Measurements from ENCODE around the gene PPARA.

The PPARA gene

DNA sequence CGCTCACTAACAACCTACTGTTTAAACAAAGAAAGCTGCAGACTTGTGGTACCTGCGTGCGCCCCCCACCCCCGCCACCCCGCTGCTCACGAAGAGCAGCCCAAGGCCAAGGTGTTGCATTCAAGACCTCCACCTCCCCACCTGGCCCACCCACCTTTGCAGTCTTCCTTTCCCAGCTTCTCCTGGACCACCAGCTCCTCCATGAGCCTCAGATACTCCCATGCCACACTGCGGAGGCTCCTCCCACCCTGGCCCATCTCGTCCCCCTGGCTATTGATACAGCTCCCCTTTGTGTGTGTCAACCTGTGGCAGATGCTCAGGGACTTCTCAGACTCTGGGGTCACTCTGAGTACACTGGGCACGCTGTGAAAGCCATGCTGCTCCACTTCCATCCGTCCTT lies 95.9 kb downstream of the PPARA start:
- H3K27ac ChIP-seq = no peak overlapping the region
- TF ChIP-seq, protein P1, sequence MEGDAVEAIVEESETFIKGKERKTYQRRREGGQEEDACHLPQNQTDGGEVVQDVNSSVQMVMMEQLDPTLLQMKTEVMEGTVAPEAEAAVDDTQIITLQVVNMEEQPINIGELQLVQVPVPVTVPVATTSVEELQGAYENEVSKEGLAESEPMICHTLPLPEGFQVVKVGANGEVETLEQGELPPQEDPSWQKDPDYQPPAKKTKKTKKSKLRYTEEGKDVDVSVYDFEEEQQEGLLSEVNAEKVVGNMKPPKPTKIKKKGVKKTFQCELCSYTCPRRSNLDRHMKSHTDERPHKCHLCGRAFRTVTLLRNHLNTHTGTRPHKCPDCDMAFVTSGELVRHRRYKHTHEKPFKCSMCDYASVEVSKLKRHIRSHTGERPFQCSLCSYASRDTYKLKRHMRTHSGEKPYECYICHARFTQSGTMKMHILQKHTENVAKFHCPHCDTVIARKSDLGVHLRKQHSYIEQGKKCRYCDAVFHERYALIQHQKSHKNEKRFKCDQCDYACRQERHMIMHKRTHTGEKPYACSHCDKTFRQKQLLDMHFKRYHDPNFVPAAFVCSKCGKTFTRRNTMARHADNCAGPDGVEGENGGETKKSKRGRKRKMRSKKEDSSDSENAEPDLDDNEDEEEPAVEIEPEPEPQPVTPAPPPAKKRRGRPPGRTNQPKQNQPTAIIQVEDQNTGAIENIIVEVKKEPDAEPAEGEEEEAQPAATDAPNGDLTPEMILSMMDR (conservative IDR thresholded peaks at IDR 0.05) = no peak

DNA sequence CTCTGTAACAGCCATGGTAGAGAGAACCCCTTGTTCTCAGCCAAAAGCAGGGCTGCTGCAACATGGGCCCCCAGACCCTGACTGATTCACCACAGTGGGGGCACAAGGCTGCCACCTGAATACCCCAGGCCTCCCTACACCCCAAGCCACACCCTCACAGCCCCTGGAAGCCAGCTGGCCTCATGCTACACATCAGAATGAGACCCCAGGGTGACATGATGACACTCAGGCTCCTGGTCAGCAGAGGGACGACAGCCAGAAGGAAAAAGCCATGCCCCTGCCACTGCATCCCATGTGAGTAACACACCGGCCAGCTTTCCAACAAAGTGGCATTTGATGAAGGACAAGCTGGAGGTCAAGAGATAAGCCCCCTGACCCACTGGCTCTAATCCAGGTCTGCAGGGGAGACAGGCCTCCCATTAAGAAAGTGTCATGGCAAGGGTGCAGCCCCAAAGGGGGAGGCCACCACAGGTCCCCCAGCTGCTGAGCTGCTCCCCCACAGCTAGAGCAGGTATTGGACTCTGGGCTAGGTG lies 97.2 kb downstream of the PPARA start:
- TF ChIP-seq, protein P1 (conservative IDR thresholded peaks at IDR 0.05) = no peak
- H3K27ac ChIP-seq = no peak overlapping the region

DNA sequence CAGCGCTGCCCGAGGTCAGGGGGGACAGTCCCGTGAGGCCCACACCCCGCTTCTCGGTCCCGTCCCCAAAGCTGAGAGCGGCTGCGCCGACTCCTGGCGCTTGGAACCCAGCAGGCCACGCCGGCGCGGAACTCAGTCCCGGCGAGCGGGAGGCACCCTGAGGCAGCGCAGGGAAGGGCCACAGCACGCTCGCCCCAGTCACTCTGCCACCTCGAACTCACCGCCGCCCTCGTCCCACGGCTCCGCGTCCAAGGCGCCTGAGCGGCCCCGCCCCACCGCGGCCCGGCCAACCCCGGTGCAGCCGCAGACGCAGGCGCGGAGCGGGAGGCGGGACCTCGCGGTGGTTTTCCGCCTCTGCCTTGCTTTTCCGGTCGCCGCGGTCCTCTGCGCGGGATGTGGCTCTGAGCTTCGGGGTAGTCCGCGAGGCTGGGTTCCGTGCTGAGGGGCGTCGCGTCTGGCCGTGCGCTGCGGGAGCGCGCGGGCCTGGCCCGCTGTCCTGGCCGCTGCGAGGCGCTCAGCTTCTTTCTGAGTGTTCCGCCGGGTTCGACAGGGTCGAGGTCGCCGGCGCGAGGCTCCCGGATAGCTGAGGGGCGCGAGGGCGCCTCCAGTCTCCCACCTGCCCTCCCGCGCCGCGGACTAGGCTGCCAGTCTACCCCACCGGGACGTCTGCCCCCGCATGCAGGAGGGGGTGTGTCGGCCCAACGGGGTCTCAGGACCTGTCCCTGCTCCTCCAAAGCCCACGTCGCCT lies 99.9 kb downstream of the PPARA start, which contains the start of gene CDPF1:
TSS of gene CDPF1 (minus strand) at position 259 of the 748 bp plus-strand sequence. CDS start 2,009 bp downstream, outside the sequence.
- TF ChIP-seq, protein P1 (conservative IDR thresholded peaks at IDR 0.05) = no peak
- peak within 1 kb of the TSS; percentile 72 for H3K27ac ChIP-seq

DNA sequence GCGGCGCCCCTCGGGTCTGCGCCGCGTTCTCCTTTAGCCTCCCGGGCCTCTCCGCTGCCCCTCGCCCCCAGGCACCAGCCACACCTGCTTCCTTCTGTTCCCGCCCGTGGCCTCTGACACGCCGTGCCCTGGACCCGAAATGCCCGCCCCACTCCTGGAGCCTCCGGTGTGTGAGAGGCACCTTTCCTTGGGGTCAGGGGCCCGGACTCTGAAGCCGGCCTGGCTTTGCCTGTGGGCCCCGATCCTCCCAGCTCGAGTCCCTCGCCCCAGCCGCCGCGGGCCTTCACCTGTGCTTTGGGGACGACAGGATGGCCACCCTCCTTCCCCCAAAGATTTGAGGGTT lies 100.4 kb downstream of the PPARA start:
- TF ChIP-seq, protein P1 (conservative IDR thresholded peaks at IDR 0.05) = no peak
- peak overlapping the region; percentile 72; the same call in 1 of the 2 replicates for H3K27ac ChIP-seq

DNA sequence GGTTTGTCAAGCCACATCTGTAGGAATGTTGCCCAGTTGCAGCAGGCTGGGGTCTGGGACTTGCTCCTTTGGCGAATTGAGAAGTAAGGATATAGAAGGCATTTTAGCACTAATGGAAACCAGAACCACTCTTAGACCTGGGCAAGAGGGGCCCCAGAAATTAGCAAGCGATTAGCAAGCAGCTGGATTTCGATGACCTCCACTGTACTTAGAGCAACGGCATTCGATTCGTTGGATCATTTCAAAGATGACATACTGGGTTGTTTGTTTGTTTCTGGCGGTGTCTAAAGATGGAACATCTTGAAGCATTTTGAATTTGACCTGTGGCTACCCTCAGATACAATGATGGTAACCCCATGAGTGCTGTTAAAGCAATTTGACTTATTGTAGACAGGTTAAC lies 100.9 kb downstream of the PPARA start:
- TF ChIP-seq, protein P1 (conservative IDR thresholded peaks at IDR 0.05) = no peak
- no peak overlapping the region for H3K27ac ChIP-seq

DNA sequence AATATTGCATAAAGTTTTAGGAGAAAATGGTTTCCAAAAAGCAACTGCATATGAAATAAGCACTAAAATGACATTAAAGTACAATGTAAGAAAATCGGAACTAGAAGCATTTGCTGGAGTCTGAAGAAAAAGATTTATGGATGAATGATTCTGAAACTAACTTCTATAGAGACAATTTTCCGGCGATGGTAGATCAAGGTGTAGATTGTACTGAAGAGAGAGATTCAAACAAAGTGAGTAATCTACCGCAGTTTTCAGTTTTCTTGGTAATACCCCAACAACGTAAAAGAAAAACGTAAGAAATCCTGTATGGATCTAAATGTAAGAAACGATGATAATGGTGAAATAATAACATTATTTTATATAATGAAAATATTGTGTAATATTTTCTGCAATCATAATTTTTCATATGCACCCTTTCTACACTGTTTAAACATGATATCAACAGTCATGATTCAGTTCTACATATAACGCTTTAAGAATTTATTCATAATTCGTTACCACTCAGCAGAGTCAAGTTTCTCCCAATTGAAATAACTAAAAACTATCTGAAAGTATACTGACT lies 101.6 kb downstream of the PPARA start:
- TF ChIP-seq, protein P1 (conservative IDR thresholded peaks at IDR 0.05) = no peak
- no peak overlapping the region for H3K27ac ChIP-seq

DNA sequence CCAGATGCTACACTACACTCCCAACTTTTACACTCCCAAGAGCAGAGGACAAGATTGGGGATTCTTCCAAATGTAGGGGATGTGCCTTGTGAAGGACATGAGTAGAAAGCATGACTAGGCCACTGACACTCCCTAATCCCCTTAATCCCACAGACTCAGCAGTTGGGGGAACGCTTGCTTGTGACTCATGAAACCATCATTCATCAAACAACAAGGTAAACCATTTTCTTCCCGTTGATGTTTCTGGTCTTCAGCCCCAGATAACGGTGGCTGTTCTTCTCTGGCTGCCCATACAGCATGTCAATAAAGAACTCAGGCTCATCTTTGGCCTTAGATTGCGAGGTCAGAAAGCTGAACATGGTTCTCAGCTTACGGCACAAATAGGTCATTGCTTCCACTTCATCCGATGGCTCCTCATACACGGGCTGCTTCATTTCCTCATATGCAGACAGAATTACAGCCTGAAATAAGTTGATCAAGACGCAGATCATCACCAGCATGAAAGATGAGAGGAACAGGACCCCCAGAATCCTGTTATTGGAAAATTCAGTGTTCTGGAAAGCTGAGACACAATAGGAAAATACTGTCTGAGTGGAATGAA lies 106.1 kb downstream of the PPARA start:
- no peak overlapping the region for H3K27ac ChIP-seq
- TF ChIP-seq, protein P1 (conservative IDR thresholded peaks at IDR 0.05) = no peak
